GM12878 (cell line): ENCODE results near the gene AKNA. TPM values are rescaled to one million over a fixed set of nuclear protein-coding genes. Genes with fewer than 3 reads are reported as not detected.

ENCODE experiments used
- ATAC-seq: fragments of 200-7000 bp; cut with Tn5 transposase; 3 replicates; pipeline ENCODE4 v1.9.1; 2020; ENCODE audit warnings: mild to moderate bottlenecking, moderate library complexity
- BruUV-seq: library from RNA; stranded (reverse); fragments of 400-500 nt; replicated peaks from 2 replicates; lab custom pipeline; 2021; lab: Mats Ljungman, UMichigan
- CTCF ChIA-PET: fragments of 300-600 bp; sonication (Branson Sonifier 250); formaldehyde crosslinking; extraction: SDS; loops from one replicate; lab custom pipeline; 2021; ENCODE audit warnings: inconsistent platforms; lab: Yijun Ruan, JAX
- POLR2A ChIA-PET: fragments of 350-600 bp; formaldehyde crosslinking; extraction: SDS; loops from one replicate; lab custom pipeline; 2021; ENCODE audit warnings: inconsistent platforms; lab: Charles Lee
- RAD21 ChIA-PET: fragments of 300-600 bp; sonication (Branson Sonifier 250); formaldehyde crosslinking; loops from one replicate; lab custom pipeline; 2023; ENCODE audit warnings: antibody characterized with exemption; ENCODE audit not compliant: unreplicated experiment; lab: Charles Lee
- SMC1A ChIA-PET: fragments of 300-600 bp; sonication (Branson Sonifier 250); formaldehyde crosslinking; loops from one replicate; lab custom pipeline; 2023; ENCODE audit not compliant: unreplicated experiment, uncharacterized antibody; lab: Charles Lee
- DNase-seq: peaks from one replicate; pipeline ENCODE4 v3.0.0-alpha.2; 2011; ENCODE audit warnings: low read depth, low spot score
- FAIRE-seq: peaks from 3 replicates; lab custom pipeline; 2011; peaks lifted over from hg19 to GRCh38; lab: Jason Lieb, UNC
- H2AFZ ChIP-seq: 2 replicates; pipeline ENCODE4 v1.6.0; 2011; ENCODE audit warnings: low read depth, low read length, control low read depth; ENCODE audit not compliant: control insufficient read depth
- H3K27ac ChIP-seq: 2 replicates; pipeline ENCODE4 v1.5.1; 2011; ENCODE audit warnings: control low read depth; ENCODE audit not compliant: control insufficient read depth, insufficient read depth
- H3K27me3 ChIP-seq, 2 experiments: replicated peaks in 1 of 2; 2 replicates each; pipeline versions ENCODE4 v1.6.0 to v1.6.1; 2011; ENCODE audit warnings: low read length in 1 of 2; ENCODE audit not compliant: control insufficient read depth in 2 of 2, insufficient read depth in 2 of 2
- H3K36me3 ChIP-seq, 2 experiments: 2 replicates each; pipeline ENCODE4 v1.5.1; 2011; ENCODE audit warnings: low read length in 1 of 2; ENCODE audit not compliant: control insufficient read depth in 2 of 2, insufficient read depth in 2 of 2
- H3K4me1 ChIP-seq: 2 replicates; pipeline ENCODE4 v1.6.1; 2011; ENCODE audit warnings: mild to moderate bottlenecking, low read length, moderate library complexity, mixed read lengths; ENCODE audit not compliant: control insufficient read depth, insufficient read depth
- H3K4me2 ChIP-seq: 2 replicates; pipeline ENCODE4 v1.6.0; 2011; ENCODE audit warnings: control low read depth; ENCODE audit not compliant: control insufficient read depth, insufficient read depth
- H3K4me3 ChIP-seq: fragments of 200-600 bp; sonication (generic); 2 replicates; pipeline ENCODE4 v1.5.1; 2016
- H3K79me2 ChIP-seq: 2 replicates; pipeline ENCODE4 v1.6.0; 2011; ENCODE audit warnings: low read length; ENCODE audit not compliant: control insufficient read depth, insufficient read depth
- H3K9ac ChIP-seq: 2 replicates; pipeline ENCODE4 v1.8.0; 2011; ENCODE audit warnings: low read length, control low read depth, mixed read lengths; ENCODE audit not compliant: control insufficient read depth, insufficient read depth
- H3K9me3 ChIP-seq: replicated peaks from 3 replicates; pipeline ENCODE4 v1.5.1; 2011; ENCODE audit warnings: mild to moderate bottlenecking, low read length; ENCODE audit not compliant: control insufficient read depth, insufficient read depth
- H4K20me1 ChIP-seq: 2 replicates; pipeline ENCODE4 v1.6.0; 2011; ENCODE audit not compliant: control insufficient read depth, insufficient read depth
- IRF4 ChIP-seq: IDR thresholded peaks from 2 replicates; pipeline ENCODE4 v1.6.1; 2011; ENCODE audit warnings: low read depth, low read length
- JUNB ChIP-seq: IDR thresholded peaks from 2 replicates; pipeline ENCODE4 v1.6.1; 2016; ENCODE audit warnings: antibody characterized with exemption, mild to moderate bottlenecking
- PAX8 ChIP-seq: fragments of 450-650 bp; IDR thresholded peaks from 2 replicates; pipeline ENCODE4 v1.6.1; 2017; ENCODE audit warnings: mild to moderate bottlenecking, moderate library complexity
- PML ChIP-seq: IDR thresholded peaks from 2 replicates; pipeline ENCODE4 v1.6.1; 2012; ENCODE audit warnings: low read length, inconsistent platforms
- RB1 ChIP-seq: fragments of 450-650 bp; formaldehyde crosslinking; IDR thresholded peaks from 2 replicates; pipeline ENCODE4 v1.6.1; 2017; ENCODE audit warnings: mild to moderate bottlenecking, borderline replicate concordance
- RCOR1 ChIP-seq: conservative IDR thresholded peaks from 2 replicates; pipeline ENCODE4 v1.6.1; 2012; ENCODE audit warnings: low read depth, low read length, improper control_type of control experiment
- SUZ12 ChIP-seq: fragments of 200-600 bp; sonication (generic); IDR thresholded peaks from one replicate; pipeline ENCODE4 v1.6.1; 2018; ENCODE audit warnings: antibody characterized with exemption, mild to moderate bottlenecking; ENCODE audit not compliant: unreplicated experiment
- WGBS: methylation state at CpG from one replicate; pipeline ENCODE4 v1.1.6; 2016; ENCODE audit warnings: low lambda C conversion rate; ENCODE audit not compliant: insufficient replicate concordance, insufficient coverage; ENCODE audit errors: missing lambda C conversion rate; 5-methylcytosine and 5-hydroxymethylcytosine counted together
- in situ Hi-C: fragments of 300-500 bp; cut with MboI; formaldehyde crosslinking; loops from 9 replicates; pipeline ENCODE4 v1.14.3; 2018; ENCODE audit warnings: mixed read lengths
- intact Hi-C: fragments of 100-400 bp; cut with micrococcal nuclease; formaldehyde crosslinking; loops from one replicate; pipeline ENCODE4 v1.14.2; 2022; ENCODE audit not compliant: unreplicated experiment
- polyA plus RNA-seq, 11 experiments: library from polyadenylated mRNA; depleted of rRNA in 4 of 11; unstranded in 6 of 11; stranded (reverse) in 5 of 11; fragments of >200 nt; fragmentation: Nextera tagmentation in 4 of 11; fragmentation: Illumina TruSeq in 1 of 11; extraction: Ambion mirVana in 4 of 11; extraction: Trizol in 1 of 11; gene quantifications; 1 replicate in 1 of 11; 2 replicates in 10 of 11; pipeline versions ENCODE4 v1.2.1 to v1.2.3, GENCODE V29; 2011 to 2016; ENCODE audit warnings: inconsistent platforms in 2 of 11, missing spikeins in 2 of 11, low read depth in 1 of 11
- total RNA-seq, 4 experiments: library from RNA; depleted of rRNA in 3 of 4; stranded (reverse); fragments of >200 nt in 3 of 4; fragmentation: Illumina TruSeq in 1 of 4; extraction: Trizol in 1 of 4; gene quantifications; 2 replicates each; pipeline versions ENCODE4 v1.2.1 to v1.2.3, GENCODE V29; 2013 to 2021
- TF ChIP-seq, protein P1 (sequence below): fragments of 450-650 bp; IDR thresholded peaks from 2 replicates; pipeline ENCODE4 v1.6.1; 2018; ENCODE audit warnings: mild to moderate bottlenecking, low read depth, moderate library complexity; ENCODE audit not compliant: partially characterized antibody
- TF ChIP-seq, protein P2 (sequence below): IDR thresholded peaks from 2 replicates; pipeline ENCODE4 v1.6.1; 2012; ENCODE audit warnings: low read depth, low read length, improper control_type of control experiment
- TF ChIP-seq, protein P3 (sequence below): IDR thresholded peaks from 2 replicates; pipeline ENCODE4 v1.6.1; 2012; ENCODE audit warnings: low read depth, low read length, improper control_type of control experiment

AKNA gene
- total and polyA plus RNA-seq, 10 of the 15 experiments (the other 5 are each of a cell fraction or from before 2014, with no cell fraction given), result 1.6 to 132 (median 35.3) TPM

DNA sequence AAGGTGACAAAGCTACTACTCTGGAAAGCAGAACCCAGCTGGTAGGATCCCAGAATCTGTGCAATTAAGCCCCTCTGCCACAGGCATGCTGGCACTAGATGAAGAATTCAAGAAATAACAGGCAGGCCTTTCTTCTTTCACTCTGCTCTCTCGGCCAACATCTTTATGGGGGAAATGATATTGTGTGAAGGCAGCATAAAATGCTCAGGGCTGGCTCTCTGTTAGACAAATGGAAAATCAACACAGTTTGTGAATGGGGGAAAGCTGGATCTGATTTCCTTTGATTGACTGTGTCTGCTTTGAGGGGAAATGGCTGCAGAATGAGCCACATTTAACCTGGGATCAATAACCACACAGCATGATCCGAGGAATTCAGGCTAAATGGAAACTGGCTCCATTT is 29.1 kb upstream of the AKNA start:
- H3K9me3 ChIP-seq, result no peaks in the 10 kb centered on the region
- POLR2A ChIA-PET, result no interaction called here
- DNase-seq (no peak), FAIRE-seq (no peak), ATAC-seq (no peak)
- H3K27me3 ChIP-seq, result no peaks in the 10 kb centered on the region
- no peaks in the 10 kb centered on the region for H3K79me2 ChIP-seq
- peaks cover 4% of the 10 kb centered on the region; the same call in 1 of the 2 replicates for H3K4me1 ChIP-seq
- WGBS, result 39% methylated on average over 2 of the region's 2 CpGs
- RAD21 ChIA-PET, result no interaction called here
- H4K20me1 ChIP-seq, result no peaks in the 10 kb centered on the region
- SMC1A ChIA-PET, result interaction anchor here (0.7 to 0.8 kb wide), 2 partner anchors 19 to 237 kb away, joined by 3 read pairs; no protein-coding TSS in a partner anchor
- H3K4me3 ChIP-seq, result no peak overlapping the region
- CTCF ChIA-PET, result interaction anchor here (1.7 kb wide), 1 partner anchor 237 kb away, joined by 3 read pairs; no protein-coding TSS in a partner anchor
- no peak overlapping the region for H3K9ac ChIP-seq
- H2AFZ ChIP-seq, result no peak overlapping the region
- intact Hi-C loops, result no loop called here
- TF ChIP-seq, protein P1, sequence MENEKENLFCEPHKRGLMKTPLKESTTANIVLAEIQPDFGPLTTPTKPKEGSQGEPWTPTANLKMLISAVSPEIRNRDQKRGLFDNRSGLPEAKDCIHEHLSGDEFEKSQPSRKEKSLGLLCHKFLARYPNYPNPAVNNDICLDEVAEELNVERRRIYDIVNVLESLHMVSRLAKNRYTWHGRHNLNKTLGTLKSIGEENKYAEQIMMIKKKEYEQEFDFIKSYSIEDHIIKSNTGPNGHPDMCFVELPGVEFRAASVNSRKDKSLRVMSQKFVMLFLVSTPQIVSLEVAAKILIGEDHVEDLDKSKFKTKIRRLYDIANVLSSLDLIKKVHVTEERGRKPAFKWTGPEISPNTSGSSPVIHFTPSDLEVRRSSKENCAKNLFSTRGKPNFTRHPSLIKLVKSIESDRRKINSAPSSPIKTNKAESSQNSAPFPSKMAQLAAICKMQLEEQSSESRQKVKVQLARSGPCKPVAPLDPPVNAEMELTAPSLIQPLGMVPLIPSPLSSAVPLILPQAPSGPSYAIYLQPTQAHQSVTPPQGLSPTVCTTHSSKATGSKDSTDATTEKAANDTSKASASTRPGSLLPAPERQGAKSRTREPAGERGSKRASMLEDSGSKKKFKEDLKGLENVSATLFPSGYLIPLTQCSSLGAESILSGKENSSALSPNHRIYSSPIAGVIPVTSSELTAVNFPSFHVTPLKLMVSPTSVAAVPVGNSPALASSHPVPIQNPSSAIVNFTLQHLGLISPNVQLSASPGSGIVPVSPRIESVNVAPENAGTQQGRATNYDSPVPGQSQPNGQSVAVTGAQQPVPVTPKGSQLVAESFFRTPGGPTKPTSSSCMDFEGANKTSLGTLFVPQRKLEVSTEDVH, result no peak
- TF ChIP-seq PML, result no peak
- TF ChIP-seq, protein P2, sequence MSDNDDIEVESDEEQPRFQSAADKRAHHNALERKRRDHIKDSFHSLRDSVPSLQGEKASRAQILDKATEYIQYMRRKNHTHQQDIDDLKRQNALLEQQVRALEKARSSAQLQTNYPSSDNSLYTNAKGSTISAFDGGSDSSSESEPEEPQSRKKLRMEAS, result no peak
- no peak for TF ChIP-seq RCOR1
- TF ChIP-seq, protein P3, sequence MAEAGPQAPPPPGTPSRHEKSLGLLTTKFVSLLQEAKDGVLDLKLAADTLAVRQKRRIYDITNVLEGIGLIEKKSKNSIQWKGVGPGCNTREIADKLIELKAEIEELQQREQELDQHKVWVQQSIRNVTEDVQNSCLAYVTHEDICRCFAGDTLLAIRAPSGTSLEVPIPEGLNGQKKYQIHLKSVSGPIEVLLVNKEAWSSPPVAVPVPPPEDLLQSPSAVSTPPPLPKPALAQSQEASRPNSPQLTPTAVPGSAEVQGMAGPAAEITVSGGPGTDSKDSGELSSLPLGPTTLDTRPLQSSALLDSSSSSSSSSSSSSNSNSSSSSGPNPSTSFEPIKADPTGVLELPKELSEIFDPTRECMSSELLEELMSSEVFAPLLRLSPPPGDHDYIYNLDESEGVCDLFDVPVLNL, result no peak
- no peak for TF ChIP-seq SUZ12
- TF ChIP-seq PAX8, result no peak
- no peak for TF ChIP-seq JUNB
- TF ChIP-seq RB1, result no peak
- no peak for TF ChIP-seq IRF4
- no TSS peak for BruUV-seq
- no peaks in the 10 kb centered on the region for H3K36me3 ChIP-seq
- in situ Hi-C loops, result loop anchor here (10.0 kb wide), 1 partner anchor 1108 kb away; no protein-coding TSS in a partner anchor
- no peak overlapping the region for H3K4me2 ChIP-seq
- H3K27ac ChIP-seq, result no peak overlapping the region
